ENCODE results near the gene MARCHF10. TPM values are rescaled to one million over a fixed set of nuclear protein-coding genes. Genes with fewer than 3 reads are reported as not detected.

Gene MARCHF10
- total RNA-seq, 2 donors from 2014 or later: under 0.01 TPM; not detected in 1

GRCh38 chr17:62778990-62779681 lies 29.0 kb downstream of the MARCHF10 start:
- Histone ChIP-seq H3K4me3 (no peak overlapping the region), H3K27ac (peak overlapping the region in 1 of 4 donors; percentile 53), H3K9me3 (no peaks in the 10 kb centered on the region), H3K4me1 (peaks cover 6% of the 10 kb centered on the region), H3K36me3 (replicated peaks in 1 of 2; ENCODE audit: insufficient read depth in 1 of 2, low read depth in 2 of 2) (no peaks in the 10 kb centered on the region), H3K27me3 (no peaks in the 10 kb centered on the region)
- WGBS, 2 donors: 49 to 60% methylated on average over 21 of the region's 21 CpGs
- ATAC-seq: peak; percentile 47
- intact Hi-C loops (cut with DNase I): no loop called here
- TF ChIP-seq POLR2A (IDR thresholded peaks at IDR 0.05): no peak
- TF ChIP-seq, protein P1, sequence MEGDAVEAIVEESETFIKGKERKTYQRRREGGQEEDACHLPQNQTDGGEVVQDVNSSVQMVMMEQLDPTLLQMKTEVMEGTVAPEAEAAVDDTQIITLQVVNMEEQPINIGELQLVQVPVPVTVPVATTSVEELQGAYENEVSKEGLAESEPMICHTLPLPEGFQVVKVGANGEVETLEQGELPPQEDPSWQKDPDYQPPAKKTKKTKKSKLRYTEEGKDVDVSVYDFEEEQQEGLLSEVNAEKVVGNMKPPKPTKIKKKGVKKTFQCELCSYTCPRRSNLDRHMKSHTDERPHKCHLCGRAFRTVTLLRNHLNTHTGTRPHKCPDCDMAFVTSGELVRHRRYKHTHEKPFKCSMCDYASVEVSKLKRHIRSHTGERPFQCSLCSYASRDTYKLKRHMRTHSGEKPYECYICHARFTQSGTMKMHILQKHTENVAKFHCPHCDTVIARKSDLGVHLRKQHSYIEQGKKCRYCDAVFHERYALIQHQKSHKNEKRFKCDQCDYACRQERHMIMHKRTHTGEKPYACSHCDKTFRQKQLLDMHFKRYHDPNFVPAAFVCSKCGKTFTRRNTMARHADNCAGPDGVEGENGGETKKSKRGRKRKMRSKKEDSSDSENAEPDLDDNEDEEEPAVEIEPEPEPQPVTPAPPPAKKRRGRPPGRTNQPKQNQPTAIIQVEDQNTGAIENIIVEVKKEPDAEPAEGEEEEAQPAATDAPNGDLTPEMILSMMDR (IDR thresholded peaks at IDR 0.05): no peak
- DNase-seq: peak in 3 of 4 donors; percentile 46 to 75 (median 49)

DNA sequence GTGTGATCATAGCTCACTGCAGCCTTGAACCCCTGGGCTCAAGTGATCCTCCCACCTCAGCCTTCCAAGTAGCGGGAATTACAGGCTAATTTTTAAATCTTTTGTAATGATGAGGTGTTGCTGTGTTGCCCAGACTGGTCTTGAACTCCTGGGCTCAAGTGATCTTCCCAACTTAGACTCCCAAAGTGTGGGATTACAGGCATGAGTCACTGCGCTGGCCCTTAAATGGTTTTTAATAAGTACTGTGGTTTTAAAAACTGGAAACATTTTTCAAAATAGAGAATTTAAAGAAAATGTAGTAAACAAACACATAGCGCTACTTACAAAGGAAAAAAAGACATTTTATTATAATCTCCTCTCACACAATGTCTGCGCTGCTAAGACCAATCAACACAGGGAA lies 32.2 kb downstream of the MARCHF10 start:
- WGBS, 2 donors: 92 to 94% methylated on average over 4 of the region's 4 CpGs

GRCh38 chr17:62774338-62774737 lies 33.8 kb downstream of the MARCHF10 start:
- no peak overlapping the region for H3K4me3 ChIP-seq
- no peaks in the 10 kb centered on the region for H3K9me3 ChIP-seq
- H3K27ac ChIP-seq: no peak overlapping the region
- intact Hi-C loops (cut with DNase I): no loop called here
- no peaks in the 10 kb centered on the region for H3K36me3 ChIP-seq (replicated peaks in 1 of 2; ENCODE audit: insufficient read depth in 1 of 2, low read depth in 2 of 2)
- ATAC-seq: no peak
- TF ChIP-seq, protein P1 (IDR thresholded peaks at IDR 0.05): no peak
- no peak for TF ChIP-seq POLR2A (IDR thresholded peaks at IDR 0.05)
- no peaks in the 10 kb centered on the region for H3K4me1 ChIP-seq
- 60 to 73% methylated on average over 4 to 5 of the region's 5 CpGs for WGBS, 2 donors
- no peak for DNase-seq
- no peaks in the 10 kb centered on the region for H3K27me3 ChIP-seq

More for the DNA sequence above, 32.2 kb downstream of the MARCHF10 start:
- H3K27me3 ChIP-seq: no peaks in the 10 kb centered on the region
- no peak overlapping the region for H3K27ac ChIP-seq
- peaks cover 6% of the 10 kb centered on the region for H3K4me1 ChIP-seq
- TF ChIP-seq POLR2A (IDR thresholded peaks at IDR 0.05): no peak
- TF ChIP-seq, protein P1 (IDR thresholded peaks at IDR 0.05): no peak
- intact Hi-C loops (cut with DNase I): no loop called here
- DNase-seq (no peak), ATAC-seq (no peak)
- H3K9me3 ChIP-seq: no peaks in the 10 kb centered on the region
- no peaks in the 10 kb centered on the region for H3K36me3 ChIP-seq (replicated peaks in 1 of 2; ENCODE audit: insufficient read depth in 1 of 2, low read depth in 2 of 2)
- H3K4me3 ChIP-seq: no peak overlapping the region

DNA sequence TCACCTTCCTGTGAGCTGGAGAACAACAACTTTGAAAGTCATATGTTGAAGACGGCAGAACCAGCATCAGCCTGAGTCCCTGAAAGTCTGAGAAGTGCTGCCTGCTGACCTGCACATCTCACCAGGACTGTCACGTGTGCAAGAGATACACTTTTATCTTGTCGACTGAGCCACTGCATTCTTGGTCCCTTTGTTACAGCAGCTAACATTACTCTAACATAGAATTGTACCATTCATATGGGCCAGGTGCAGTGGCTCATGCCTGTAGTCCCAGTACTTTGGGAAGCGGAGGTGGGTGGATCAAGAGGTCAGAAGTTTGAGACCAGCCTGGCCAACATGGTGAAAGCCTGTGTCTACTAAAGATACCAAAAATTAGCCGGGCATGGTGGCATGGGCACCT lies 40.1 kb downstream of the MARCHF10 start:
- no peaks in the 10 kb centered on the region for H3K9me3 ChIP-seq
- H3K4me3 ChIP-seq: no peak overlapping the region
- no peaks in the 10 kb centered on the region for H3K4me1 ChIP-seq
- H3K27me3 ChIP-seq: no peaks in the 10 kb centered on the region
- no peak for ATAC-seq
- no peak overlapping the region for H3K27ac ChIP-seq
- WGBS, 2 donors: 66 to 73% methylated on average over 5 of the region's 5 CpGs
- TF ChIP-seq, protein P1 (IDR thresholded peaks at IDR 0.05): no peak
- intact Hi-C loops (cut with DNase I): no loop called here
- no peaks in the 10 kb centered on the region for H3K36me3 ChIP-seq (replicated peaks in 1 of 2; ENCODE audit: insufficient read depth in 1 of 2, low read depth in 2 of 2)
- no peak for DNase-seq

DNA sequence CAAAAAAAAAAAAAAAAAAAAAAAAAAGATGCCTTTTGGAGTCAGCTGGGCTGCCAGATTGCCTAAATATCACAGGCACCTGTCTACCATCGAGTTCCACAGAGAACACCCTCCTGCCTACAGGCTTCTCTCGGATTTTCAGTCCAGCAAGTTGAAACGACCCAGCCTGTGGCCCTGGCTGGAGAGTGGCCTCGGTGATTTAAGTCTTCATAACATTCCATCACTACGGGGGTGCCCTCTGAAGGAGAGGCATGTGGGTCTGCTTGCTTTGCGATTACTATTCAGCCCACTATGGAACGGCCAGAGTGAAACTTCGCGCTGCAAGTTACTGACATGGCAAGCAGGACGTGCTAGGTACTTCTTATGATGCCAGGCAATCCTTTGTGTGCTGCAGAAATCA lies 42.8 kb downstream of the MARCHF10 start:
- no peaks in the 10 kb centered on the region for H3K9me3 ChIP-seq
- ATAC-seq (no peak), DNase-seq (no peak)
- TF ChIP-seq POLR2A (IDR thresholded peaks at IDR 0.05): no peak
- TF ChIP-seq, protein P1 (IDR thresholded peaks at IDR 0.05): no peak
- no peaks in the 10 kb centered on the region for H3K27me3 ChIP-seq
- H3K4me1 ChIP-seq: no peaks in the 10 kb centered on the region
- no peaks in the 10 kb centered on the region for H3K36me3 ChIP-seq (replicated peaks in 1 of 2; ENCODE audit: insufficient read depth in 1 of 2, low read depth in 2 of 2)
- WGBS, 2 donors: 74 to 78% methylated on average over 10 of the region's 10 CpGs
- intact Hi-C loops (cut with DNase I): no loop called here
- no peak overlapping the region for H3K27ac ChIP-seq
- H3K4me3 ChIP-seq: no peak overlapping the region
